IPS-NIHi11 (cell line): ENCODE data around the gene PLIN4.

ENCODE experiments used
- DNase-seq: peaks from one replicate; pipeline ENCODE4 v3.0.0; 2012; ENCODE audit warnings: mixed read lengths, low spot score

The PLIN4 gene

DNA sequence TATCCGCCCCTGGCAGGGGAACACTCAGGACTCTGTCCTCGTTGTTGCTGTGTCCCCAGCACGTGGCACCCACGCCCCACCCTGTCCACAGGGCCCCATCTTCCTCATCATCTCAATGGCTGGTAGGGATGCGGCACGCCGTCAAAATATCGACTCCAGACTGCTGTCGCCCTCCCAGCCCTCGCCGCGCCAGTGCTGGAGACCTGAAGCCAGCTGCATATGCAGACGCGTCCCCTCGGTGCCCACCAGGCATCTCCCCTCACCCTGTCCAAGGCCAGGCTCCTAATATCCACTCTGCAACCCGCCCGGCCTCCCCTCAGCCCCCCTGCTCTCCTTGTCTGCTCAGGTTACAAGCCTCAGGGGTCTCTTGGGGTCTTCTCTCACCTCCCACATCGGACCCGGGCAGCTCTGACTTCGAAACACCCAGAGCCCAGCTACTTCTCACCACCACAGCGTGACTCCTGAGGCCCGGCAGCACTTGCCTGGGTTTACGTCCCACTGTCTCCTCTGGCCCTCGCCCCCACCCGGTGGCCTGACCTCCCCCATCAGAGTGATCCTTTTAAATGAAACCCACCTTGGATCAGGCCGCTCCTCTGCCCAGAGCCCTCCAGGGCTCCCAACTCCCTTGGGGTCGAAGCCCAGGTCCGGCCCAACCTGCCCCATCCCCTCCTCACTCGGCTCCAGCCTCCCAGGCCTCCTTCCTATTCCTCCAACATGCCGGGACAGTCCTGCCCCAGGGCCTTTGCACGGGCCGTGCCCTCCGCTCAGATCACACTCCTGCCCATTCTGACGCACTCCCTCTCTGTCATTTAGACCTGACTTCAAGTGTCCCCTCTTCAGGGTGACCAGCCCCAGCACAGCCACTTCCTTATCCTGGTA, 12.5 kb downstream of the PLIN4 start:
- no peak for DNase-seq

DNA sequence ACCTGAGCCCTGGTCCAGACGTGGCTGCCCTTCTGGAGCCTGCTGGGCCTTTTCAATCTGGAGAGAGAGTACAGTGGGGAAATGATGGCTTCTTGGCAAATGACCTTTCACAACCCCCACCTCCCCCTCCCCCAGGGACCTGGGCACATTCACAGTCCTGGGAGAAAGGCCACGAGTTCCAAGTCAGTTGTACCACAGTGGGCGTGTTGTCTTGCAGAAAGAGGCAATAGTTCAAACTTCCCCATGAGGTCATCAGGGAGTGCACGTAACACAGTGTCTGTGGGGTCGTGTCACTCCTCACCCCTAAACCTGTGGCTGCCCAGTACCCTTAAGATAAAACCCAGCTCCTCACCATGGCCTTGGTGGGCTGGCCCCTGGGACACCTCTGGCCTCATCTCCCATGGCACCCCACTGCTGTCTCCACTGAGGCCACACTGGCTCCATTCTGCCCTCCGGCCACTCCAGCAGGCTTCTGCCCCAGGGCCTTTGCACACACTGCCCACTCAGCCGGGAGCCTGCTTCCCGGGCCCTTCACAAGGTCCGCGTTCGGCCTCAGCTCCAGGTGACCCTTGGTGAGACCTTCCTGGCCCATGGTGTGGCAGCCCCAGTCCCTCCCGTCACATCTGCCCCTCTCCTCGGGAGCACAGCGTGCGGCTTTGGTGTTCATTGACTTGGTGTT, 13.3 kb downstream of the PLIN4 start:
- no peak for DNase-seq

DNA sequence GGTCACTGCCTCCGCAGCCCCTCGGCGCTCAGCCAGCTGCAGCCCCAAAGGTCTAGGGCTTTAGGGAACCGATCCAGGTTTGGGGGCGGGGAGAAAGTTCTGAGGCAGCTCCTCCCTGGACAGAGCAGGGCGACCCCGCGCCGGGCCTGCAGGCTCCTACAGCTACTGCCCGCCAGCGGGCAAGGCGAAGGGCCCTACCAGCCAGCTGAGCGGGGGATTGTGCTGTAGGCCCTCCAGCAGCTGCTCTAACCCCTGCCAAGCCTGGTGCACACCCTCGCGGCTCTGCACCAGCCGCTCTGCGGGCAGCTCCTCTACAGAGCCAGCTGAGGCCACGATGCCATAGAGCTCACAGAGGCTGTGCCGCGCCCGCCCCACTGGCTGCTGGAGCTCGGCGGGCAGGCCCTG, 14.0 kb downstream of the PLIN4 start:
- no peak for DNase-seq

DNA sequence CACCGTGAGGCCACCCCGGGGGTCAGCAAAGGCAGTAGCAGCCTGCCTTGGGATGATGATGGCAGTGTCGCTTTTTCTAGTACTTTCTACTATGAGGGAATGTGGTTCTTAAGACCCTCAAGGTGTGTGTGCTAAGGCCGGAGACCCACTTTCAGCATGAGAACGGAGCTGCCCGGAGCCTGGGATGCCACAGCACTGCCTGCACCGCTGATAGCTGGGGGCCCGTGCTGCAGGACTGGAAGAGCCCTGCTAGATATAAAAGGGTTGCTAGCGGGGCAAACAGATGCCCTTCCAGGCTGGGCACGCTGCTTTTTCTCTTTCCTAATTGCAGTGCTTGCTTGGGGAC, 14.5 kb downstream of the PLIN4 start:
- DNase-seq = no peak

DNA sequence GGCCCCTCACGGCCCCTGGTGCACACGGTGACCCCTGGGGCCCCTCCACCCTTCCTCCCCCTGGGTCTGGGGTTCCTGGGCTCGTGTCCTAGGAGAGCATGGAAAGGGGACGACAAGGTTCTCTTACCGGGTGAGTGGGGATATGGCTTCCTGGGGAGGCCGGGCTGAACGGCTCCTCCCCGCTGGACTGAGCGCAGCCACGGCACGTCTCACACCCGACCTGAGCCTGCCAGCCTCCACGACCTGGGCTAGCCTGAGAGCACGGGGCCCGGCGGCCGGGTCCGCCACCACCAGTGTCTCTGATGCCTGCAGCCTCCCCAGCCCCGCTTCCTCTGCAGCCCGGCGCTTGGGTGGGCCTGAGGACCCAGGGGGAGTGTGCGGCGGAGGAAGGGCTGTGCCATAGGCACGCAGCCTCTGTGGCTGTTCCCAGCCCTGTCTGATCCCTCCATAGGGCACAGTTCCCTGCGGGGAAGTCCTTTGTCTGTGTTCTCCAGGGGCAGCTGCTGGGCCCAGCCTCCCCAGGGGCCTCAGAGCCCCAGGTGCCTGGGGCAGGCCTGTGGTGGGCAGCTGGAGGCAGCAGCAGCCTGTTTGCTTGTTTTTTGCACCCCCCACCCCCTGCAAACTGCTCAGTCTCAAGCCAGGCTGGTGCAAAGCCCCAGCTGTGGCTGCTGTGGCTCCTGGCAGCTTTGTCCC, 15.0 kb downstream of the PLIN4 start:
- no peak for DNase-seq

DNA sequence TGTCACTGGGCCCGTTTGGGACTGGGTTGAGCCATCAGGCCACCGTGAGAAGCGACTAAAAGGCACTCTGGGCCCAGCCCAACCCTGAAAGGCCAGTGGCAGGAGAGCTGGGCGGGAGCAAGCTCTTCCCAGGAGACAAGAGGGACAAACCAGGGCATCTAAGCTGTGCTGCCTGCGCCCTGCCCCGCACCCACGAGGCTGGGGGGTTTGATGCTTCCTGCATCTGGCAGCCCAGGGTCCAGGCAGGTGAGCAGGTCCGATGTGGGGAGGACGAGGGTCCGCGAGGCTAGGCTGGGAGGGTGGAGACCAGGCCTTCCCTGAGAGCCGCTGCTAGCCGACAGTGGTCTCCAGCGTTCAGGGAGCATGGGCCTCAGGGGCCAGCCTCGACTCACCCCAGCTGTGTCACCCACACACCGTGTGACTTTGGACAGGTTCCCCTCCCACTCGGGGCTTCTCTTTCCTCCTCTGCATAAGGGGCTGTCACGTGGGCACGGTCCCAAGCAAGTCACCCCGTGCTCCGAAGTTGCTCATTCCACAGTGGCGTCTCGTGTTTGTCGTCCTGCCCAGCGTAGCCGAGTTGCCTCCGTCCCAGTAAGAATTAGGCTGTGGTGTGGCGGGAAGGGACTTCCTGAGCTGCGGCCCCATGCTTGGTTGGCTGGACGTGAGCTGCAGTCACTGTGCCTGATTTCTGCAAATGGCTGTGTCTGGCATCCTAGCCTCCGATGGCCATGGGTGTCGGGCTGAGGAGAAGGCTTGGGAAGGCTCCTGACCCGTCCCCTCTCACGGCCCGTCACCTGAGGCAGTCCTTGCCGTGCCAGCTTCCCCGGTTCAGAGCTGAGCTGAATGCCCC, 15.8 kb downstream of the PLIN4 start:
- no peak for DNase-seq

GRCh38 chr19:4501691-4502090, 16.6 kb downstream of the PLIN4 start:
- DNase-seq = no peak

DNA sequence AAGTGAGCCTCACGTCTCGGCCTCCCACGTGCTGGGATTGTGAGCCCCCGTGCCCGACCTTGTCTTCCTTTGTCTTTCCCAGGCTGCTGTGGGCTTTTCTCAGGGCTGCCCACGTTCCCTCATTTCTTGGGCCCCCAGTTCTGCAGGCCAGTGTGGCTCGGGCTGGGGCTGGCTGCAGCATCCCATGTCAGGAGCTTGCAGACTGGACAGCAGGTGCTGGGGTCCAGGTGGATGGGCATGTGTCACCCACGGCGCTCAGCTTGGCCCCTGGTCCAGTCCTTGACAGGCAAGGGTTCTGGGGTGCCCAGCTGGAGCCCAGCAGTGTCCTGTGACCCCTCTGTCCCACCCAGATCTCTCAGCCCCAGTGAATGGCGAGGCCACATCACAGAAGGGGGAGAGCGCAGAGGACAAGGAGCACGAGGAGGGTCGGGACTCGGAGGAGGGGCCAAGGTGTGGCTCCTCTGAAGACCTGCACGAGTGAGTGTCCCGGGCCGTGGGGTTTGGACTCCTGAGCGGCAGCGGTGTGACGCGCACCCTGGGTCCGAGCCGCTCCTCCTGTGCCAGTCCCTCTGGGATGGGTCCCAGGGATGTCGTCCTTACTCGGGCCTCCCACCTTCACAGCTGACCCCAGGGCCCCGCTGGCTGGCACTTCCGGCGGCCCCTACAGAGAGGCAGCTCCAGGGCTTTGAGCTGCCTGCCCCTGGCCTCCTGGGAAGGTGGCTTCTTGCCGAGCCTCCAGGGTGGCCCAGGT, 17.3 kb downstream of the PLIN4 start:
- DNase-seq = no peak

DNA sequence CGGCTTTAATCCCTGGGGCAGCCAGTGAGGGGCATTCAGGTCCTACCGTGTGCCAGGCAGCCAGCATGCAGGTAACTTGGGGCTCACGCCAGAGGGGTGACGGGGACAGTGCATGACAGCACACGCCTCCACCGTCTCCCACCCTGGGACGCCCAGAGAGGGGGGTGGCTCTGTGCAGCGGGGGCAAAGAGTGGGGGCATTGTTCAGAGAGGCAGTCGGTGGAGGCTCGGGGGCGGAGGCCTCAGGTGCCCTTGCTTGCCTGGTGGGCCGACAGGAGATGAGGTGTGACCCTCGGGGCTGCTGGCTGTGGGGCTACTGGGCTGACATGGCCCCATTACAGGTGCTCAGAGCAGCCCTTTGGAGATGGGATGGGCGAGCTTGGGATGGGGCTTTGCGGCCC, 18.4 kb downstream of the PLIN4 start:
- DNase-seq = no peak

DNA sequence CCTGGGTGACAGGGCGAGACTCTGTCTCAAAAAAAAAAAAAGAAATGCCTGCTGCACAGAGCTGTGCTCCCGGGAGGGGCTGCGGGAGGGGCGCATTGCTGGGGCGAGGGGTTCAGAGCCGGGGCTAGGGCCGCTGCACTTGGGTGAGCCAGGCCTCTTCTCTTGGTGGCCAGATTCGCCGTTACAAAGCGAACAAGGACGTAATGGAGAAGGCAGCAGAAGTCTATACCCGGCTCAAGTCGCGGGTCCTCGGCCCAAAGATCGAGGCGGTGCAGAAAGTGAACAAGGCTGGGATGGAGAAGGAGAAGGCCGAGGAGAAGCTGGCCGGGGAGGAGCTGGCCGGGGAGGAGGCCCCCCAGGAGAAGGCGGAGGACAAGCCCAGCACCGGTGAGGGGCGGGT, 19.0 kb downstream of the PLIN4 start:
- no peak for DNase-seq

GRCh38 chr19:4498694-4499093, 19.6 kb downstream of the PLIN4 start:
- no peak for DNase-seq

- DNase-seq = no peak
These were observed 20.4 kb downstream of the PLIN4 start for GRCh38 chr19:4497770-4498389.

DNA sequence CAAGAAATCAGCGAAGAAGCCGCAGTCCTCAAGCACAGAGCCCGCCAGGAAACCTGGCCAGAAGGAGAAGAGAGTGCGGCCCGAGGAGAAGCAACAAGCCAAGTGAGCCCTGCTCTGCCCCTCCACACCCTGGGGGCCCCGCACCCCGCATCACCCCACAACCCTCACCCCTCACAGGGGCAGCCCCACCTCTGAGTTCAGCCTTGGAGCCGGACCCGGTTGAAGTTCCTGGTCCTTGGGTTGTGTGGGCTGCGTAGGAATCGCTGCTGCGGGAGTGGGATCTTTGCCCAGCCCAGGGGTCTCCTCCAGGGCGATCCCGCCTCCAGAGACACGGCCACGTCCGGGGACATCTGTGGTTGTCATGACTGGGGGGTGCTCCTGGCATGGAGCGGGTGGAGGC, 22.0 kb downstream of the PLIN4 start:
- DNase-seq = no peak

GRCh38 chr19:4495471-4495870, 22.8 kb downstream of the PLIN4 start:
- DNase-seq = no peak

GRCh38 chr19:4494691-4495064, 23.6 kb downstream of the PLIN4 start:
- no peak for DNase-seq

GRCh38 chr19:4493929-4494690, 24.2 kb downstream of the PLIN4 start:
- DNase-seq = no peak

GRCh38 chr19:4493104-4493928, 25.0 kb downstream of the PLIN4 start:
- no peak for DNase-seq

DNA sequence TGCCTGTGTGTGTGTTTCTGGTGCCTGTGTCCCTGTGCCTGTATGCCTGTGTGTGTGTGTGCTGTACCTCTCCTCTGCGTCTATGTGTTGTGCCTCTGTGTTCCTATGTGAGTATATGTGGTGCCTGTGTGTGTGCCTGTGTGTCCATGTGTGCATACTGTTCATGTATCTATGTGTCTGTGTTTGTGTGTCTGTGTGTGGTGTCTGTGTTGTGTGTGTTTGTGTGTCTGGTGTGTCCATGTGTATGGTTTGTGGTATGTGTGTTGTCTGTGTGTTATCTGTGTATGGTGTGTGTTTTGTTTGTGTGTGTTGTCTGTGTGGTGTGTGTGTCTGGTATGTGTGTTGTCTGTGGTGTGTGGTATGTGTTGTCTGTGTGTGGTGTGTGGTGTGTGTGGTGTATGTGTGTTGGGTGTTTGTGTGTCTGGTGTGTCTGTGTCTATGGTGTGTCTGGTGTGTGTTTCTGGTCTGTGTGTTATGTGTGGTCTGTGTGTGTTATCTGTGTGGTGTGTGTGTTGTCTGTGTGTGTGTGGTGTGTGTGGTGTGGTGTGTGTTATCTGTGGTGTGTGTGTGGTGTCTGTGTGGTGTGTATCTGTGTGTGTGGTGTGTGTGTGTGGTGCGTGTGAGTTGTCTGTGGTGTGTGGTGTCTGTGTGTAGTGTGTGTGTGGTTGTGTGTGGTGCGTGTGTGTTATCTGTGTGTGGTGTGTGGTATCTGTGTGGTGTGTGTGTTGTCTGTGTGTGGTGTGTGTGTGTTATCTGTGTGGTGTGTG, 25.8 kb downstream of the PLIN4 start:
- no peak for DNase-seq

- no peak for DNase-seq
These were observed 26.8 kb downstream of the PLIN4 start for GRCh38 chr19:4491446-4491845.
